Stomach (tissue), 4 donors: ENCODE data around the gene CADM2.

ENCODE experiments used
- CTCF ChIP-seq, 7 experiments: fragments of 450-650 bp in 4 of 7; fragments of 200-600 bp in 3 of 7; sonication (generic) in 3 of 7; IDR thresholded peaks; one replicate each; pipeline ENCODE4 v1.5.1; 2016 to 2019; ENCODE audit warnings: antibody characterized with exemption in 7 of 7, control low read depth in 2 of 7, mild to moderate bottlenecking in 1 of 7
- POLR2A ChIP-seq, 4 donors: fragments of 450-650 bp; IDR thresholded peaks; one replicate each; pipeline ENCODE4 v1.6.1; 2016; ENCODE audit warnings: antibody characterized with exemption in 4 of 4, control low read depth in 2 of 4, mild to moderate bottlenecking in 1 of 4, moderate library complexity in 1 of 4

GRCh38 chr3:85167576-85167975, 208.8 kb downstream of the CADM2 start:
- no peak for TF ChIP-seq CTCF (IDR thresholded peaks at IDR 0.05)
- TF ChIP-seq POLR2A (IDR thresholded peaks at IDR 0.05) = no peak
